Loucy (cell line): ENCODE measurements around the gene ALDH1A1.

Source experiments
- H2AFZ ChIP-seq: fragments of 200-600 bp; sonication (generic); 2 replicates; pipeline ENCODE4 v1.6.0; 2016; ENCODE audit warnings: antibody characterized with exemption, mild to moderate bottlenecking, low read length, moderate library complexity
- H3F3A ChIP-seq: fragments of 200-600 bp; 2 replicates; pipeline ENCODE4 v1.6.0; 2016; ENCODE audit warnings: antibody characterized with exemption, low read depth, mild to moderate bottlenecking
- H3K27me3 ChIP-seq: fragments of 200-600 bp; sonication (generic); 2 replicates; pipeline ENCODE4 v1.6.1; 2014; ENCODE audit warnings: low read length, mild to moderate bottlenecking; ENCODE audit not compliant: insufficient read depth, poor library complexity, severe bottlenecking
- H3K36me3 ChIP-seq: fragments of 200-600 bp; sonication (generic); 2 replicates; pipeline ENCODE4 v1.6.1; 2016; ENCODE audit warnings: low read length; ENCODE audit not compliant: insufficient read depth
- H3K4me1 ChIP-seq: fragments of 200-600 bp; sonication (generic); 2 replicates; pipeline ENCODE4 v1.5.1; 2014; ENCODE audit warnings: low read length, mild to moderate bottlenecking; ENCODE audit not compliant: insufficient read depth, poor library complexity, severe bottlenecking
- H3K4me2 ChIP-seq: fragments of 200-600 bp; sonication (generic); 2 replicates; pipeline ENCODE4 v1.6.0; 2014; ENCODE audit warnings: antibody characterized with exemption, low read length, low read depth, mild to moderate bottlenecking; ENCODE audit not compliant: poor library complexity, severe bottlenecking
- H3K4me3 ChIP-seq: fragments of 200-600 bp; sonication (generic); 2 replicates; pipeline ENCODE4 v1.5.1; 2014; ENCODE audit warnings: low read length, mild to moderate bottlenecking, mixed read lengths; ENCODE audit not compliant: poor library complexity, severe bottlenecking
- H3K79me2 ChIP-seq: fragments of 200-600 bp; sonication (generic); 2 replicates; pipeline ENCODE4 v1.6.1; 2014; ENCODE audit warnings: low read length; ENCODE audit not compliant: insufficient read depth
- H3K9ac ChIP-seq: fragments of 200-600 bp; sonication (generic); 2 replicates; pipeline ENCODE4 v1.6.0; 2014; ENCODE audit warnings: mild to moderate bottlenecking, low read depth, low read length, moderate library complexity; ENCODE audit not compliant: poor library complexity, severe bottlenecking
- H3K9me2 ChIP-seq: fragments of 200-600 bp; sonication (generic); replicated peaks from 2 replicates; pipeline ENCODE4 v1.6.1; 2016; ENCODE audit warnings: low read depth, low read length, mixed read lengths
- H3K9me3 ChIP-seq: fragments of 200-600 bp; sonication (generic); 2 replicates; pipeline ENCODE4 v1.6.1; 2014; ENCODE audit warnings: mild to moderate bottlenecking, antibody characterized with exemption, low read length, low read depth; ENCODE audit not compliant: insufficient read depth
- H4K20me1 ChIP-seq: fragments of 200-600 bp; sonication (generic); 2 replicates; pipeline ENCODE4 v1.6.0; 2014; ENCODE audit warnings: antibody characterized with exemption, low read length, mild to moderate bottlenecking; ENCODE audit not compliant: insufficient read depth, poor library complexity, severe bottlenecking
- EZH2phosphoT487 ChIP-seq: fragments of 200-600 bp; IDR thresholded peaks from 2 replicates; pipeline ENCODE4 v1.6.1; 2018; ENCODE audit warnings: antibody characterized with exemption, mild to moderate bottlenecking, moderate library complexity, borderline replicate concordance
- TF ChIP-seq, protein P1 (sequence below): fragments of 200-600 bp; sonication (generic); conservative IDR thresholded peaks from 2 replicates; pipeline ENCODE4 v1.5.1; 2014; ENCODE audit warnings: mild to moderate bottlenecking, antibody characterized with exemption, low read length

ALDH1A1 gene

DNA sequence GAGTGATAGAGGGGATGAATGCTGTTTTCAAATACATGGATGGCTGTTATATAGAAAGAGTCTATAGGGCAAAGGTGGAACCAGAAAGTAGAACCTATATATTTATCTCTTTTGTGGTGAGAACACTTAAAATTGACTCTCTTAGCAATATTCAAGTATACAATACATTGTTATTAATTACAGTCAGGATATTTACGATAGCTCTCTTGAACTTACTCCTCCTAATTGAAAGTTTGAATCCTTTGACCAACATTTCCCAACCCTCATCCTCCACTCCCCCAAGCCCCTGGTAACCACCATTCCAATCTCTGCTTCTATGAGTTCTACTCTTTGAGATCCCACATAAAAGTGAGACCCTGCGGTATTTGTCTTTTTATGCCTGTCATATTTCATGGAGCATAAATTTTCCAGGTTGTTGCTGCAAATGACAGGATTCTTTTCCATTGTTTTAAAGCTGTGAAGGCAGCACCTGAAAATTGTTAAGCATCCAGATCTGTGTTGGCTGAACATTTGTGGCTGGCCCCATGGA lies 41.5 kb downstream of the ALDH1A1 start:
- Histone ChIP-seq H3K4me1 (no peaks in the 10 kb centered on the region), H3F3A (no peaks in the 10 kb centered on the region), H3K79me2 (no peaks in the 10 kb centered on the region), H4K20me1 (no peaks in the 10 kb centered on the region), H3K36me3 (no peaks in the 10 kb centered on the region), H3K27me3 (no peaks in the 10 kb centered on the region), H3K9ac (no peak overlapping the region), H3K4me3 (no peak overlapping the region), H3K9me3 (no peaks in the 10 kb centered on the region), H3K9me2 (no peaks in the 10 kb centered on the region), H3K4me2 (no peak overlapping the region), H2AFZ (no peak overlapping the region)
- TF ChIP-seq, protein P1, sequence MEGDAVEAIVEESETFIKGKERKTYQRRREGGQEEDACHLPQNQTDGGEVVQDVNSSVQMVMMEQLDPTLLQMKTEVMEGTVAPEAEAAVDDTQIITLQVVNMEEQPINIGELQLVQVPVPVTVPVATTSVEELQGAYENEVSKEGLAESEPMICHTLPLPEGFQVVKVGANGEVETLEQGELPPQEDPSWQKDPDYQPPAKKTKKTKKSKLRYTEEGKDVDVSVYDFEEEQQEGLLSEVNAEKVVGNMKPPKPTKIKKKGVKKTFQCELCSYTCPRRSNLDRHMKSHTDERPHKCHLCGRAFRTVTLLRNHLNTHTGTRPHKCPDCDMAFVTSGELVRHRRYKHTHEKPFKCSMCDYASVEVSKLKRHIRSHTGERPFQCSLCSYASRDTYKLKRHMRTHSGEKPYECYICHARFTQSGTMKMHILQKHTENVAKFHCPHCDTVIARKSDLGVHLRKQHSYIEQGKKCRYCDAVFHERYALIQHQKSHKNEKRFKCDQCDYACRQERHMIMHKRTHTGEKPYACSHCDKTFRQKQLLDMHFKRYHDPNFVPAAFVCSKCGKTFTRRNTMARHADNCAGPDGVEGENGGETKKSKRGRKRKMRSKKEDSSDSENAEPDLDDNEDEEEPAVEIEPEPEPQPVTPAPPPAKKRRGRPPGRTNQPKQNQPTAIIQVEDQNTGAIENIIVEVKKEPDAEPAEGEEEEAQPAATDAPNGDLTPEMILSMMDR, result no peak
- no peak for TF ChIP-seq EZH2phosphoT487

DNA sequence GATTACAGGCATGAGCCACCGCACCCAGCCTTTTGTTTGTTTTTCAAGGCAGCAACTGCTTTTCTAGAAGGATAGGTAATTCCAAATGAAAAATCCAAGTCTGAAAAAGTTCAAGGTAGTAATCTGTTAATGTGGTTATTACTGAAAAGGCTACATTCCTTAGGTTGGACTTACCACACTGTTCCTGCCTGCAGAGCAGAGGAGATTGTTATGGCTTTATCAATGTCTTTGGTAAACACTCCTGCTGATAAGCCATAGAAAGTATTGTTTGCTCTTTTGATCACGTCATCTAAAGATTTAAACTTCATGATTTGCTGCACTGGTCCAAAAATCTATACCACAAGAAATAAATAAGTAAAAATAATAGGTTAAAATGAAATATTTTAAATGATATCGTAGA lies 43.4 kb downstream of the ALDH1A1 start:
- Histone ChIP-seq H3K27me3 (no peaks in the 10 kb centered on the region), H3K4me1 (no peaks in the 10 kb centered on the region), H3K9me2 (no peaks in the 10 kb centered on the region), H4K20me1 (no peaks in the 10 kb centered on the region), H3K4me3 (no peak overlapping the region), H3K9me3 (no peaks in the 10 kb centered on the region), H3K4me2 (no peak overlapping the region), H2AFZ (no peak overlapping the region), H3K79me2 (no peaks in the 10 kb centered on the region), H3F3A (no peaks in the 10 kb centered on the region), H3K36me3 (no peaks in the 10 kb centered on the region), H3K9ac (no peak overlapping the region)
- no peak for TF ChIP-seq EZH2phosphoT487
- TF ChIP-seq, protein P1, result no peak

DNA sequence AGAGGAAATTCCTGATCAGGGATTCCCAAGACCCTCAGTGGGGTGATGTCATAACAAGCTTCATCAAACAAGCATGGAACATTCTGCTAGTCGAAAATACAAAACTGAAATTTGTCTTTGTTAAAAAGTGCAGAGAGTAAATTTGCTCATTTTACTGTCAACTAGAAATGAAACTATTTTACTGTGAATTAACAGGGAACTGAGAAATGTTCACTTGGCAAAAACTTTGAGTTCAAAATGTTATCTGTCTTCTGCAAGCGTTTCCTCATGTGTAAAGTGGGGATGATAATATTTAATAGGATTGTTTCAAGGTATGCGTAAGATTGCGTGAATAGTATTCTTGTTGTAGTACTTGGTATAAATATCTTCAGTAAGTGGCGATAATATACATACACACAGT lies 45.4 kb downstream of the ALDH1A1 start:
- no peak for TF ChIP-seq EZH2phosphoT487
- Histone ChIP-seq H3K4me2 (no peak overlapping the region), H3K27me3 (no peaks in the 10 kb centered on the region)

DNA sequence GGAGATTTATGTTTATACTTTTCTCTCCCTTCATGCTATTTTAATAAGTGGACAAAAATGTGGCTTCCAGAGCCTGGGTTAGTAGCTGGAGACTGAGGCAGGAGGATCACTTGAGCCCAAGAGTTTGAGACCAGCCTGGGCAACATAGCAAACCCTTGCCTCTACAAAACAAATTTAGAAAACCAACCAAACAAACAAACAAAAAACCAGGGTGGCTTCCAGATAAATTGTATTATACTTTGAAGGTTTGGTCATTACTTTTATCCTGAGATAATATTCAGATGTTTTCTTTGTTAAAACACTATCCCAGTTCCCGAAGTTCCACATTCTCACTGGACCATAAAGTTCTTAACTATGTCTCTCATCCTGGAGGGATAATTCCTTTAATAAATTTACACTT lies 46.0 kb downstream of the ALDH1A1 start:
- no peaks in the 10 kb centered on the region for H3K4me1 ChIP-seq
- H3F3A ChIP-seq, result no peaks in the 10 kb centered on the region
- no peaks in the 10 kb centered on the region for H3K36me3 ChIP-seq
- H3K79me2 ChIP-seq, result no peaks in the 10 kb centered on the region
- no peak overlapping the region for H3K4me2 ChIP-seq
- no peak overlapping the region for H3K9ac ChIP-seq
- H3K9me3 ChIP-seq, result no peaks in the 10 kb centered on the region
- TF ChIP-seq, protein P1, result no peak
- TF ChIP-seq EZH2phosphoT487, result no peak
- H3K9me2 ChIP-seq, result no peaks in the 10 kb centered on the region
- no peak overlapping the region for H3K4me3 ChIP-seq
- H2AFZ ChIP-seq, result no peak overlapping the region
- H4K20me1 ChIP-seq, result no peaks in the 10 kb centered on the region
- H3K27me3 ChIP-seq, result no peaks in the 10 kb centered on the region

More for the DNA sequence above, 45.4 kb downstream of the ALDH1A1 start:
- Histone ChIP-seq H4K20me1 (no peaks in the 10 kb centered on the region), H2AFZ (no peak overlapping the region), H3K9ac (no peak overlapping the region), H3K4me3 (no peak overlapping the region), H3K79me2 (no peaks in the 10 kb centered on the region), H3K9me3 (no peaks in the 10 kb centered on the region), H3F3A (no peaks in the 10 kb centered on the region), H3K9me2 (no peaks in the 10 kb centered on the region), H3K4me1 (no peaks in the 10 kb centered on the region), H3K36me3 (no peaks in the 10 kb centered on the region)
